Gastroesophageal sphincter (tissue), 4 donors: Measurements from ENCODE around the gene UBE2R2. TPM values are rescaled to one million over a fixed set of nuclear protein-coding genes. Genes with fewer than 3 reads are reported as not detected.

ENCODE experiments used
- ATAC-seq: fragments of 150-250 bp; one replicate; pipeline ENCODE4 v1.9.1; 2016; ENCODE audit warnings: mild to moderate bottlenecking, moderate library complexity
- H3K27ac ChIP-seq, 4 donors: fragments of 200-600 bp; sonication (generic) in 3 of 4; 1 replicate in 3 of 4; 2 replicates in 1 of 4; pipeline ENCODE4 v1.5.1; 2016 to 2019
- H3K27me3 ChIP-seq: fragments of 200-600 bp; sonication (generic); one replicate; pipeline ENCODE4 v1.5.1; 2019
- H3K36me3 ChIP-seq, 2 donors: fragments of 200-600 bp; sonication (generic); one replicate each; pipeline ENCODE4 v1.5.1; 2019; ENCODE audit warnings: control low read depth in 1 of 2
- H3K4me1 ChIP-seq, 3 donors: fragments of 200-600 bp; sonication (generic); 1 replicate in 2 of 3; 2 replicates in 1 of 3; pipeline ENCODE4 v1.5.1; 2016 to 2019; ENCODE audit warnings: control low read depth in 2 of 3
- H3K4me3 ChIP-seq, 2 donors: fragments of 200-600 bp; sonication (generic); one replicate each; pipeline ENCODE4 v1.5.1; 2019; ENCODE audit warnings: mild to moderate bottlenecking in 1 of 2, moderate library complexity in 1 of 2
- H3K9me3 ChIP-seq, 3 donors: fragments of 200-600 bp; sonication (generic); one replicate each; pipeline ENCODE4 v1.5.1; 2017 to 2019; ENCODE audit warnings: control low read depth in 2 of 3
- CTCF ChIP-seq, 4 experiments: fragments of 200-600 bp in 2 of 4; fragments of 450-650 bp in 2 of 4; sonication (generic) in 1 of 4; IDR thresholded peaks; one replicate each; pipeline ENCODE4 v1.5.1; 2017 to 2019; ENCODE audit warnings: antibody characterized with exemption in 4 of 4, mild to moderate bottlenecking in 2 of 4, moderate library complexity in 2 of 4
- EP300 ChIP-seq: sonication (generic); formaldehyde crosslinking; IDR thresholded peaks from one replicate; pipeline ENCODE4 v1.6.1; 2017; ENCODE audit warnings: antibody characterized with exemption, mild to moderate bottlenecking
- POLR2A ChIP-seq, 2 donors: fragments of 450-650 bp; IDR thresholded peaks; one replicate each; pipeline ENCODE4 v1.6.1; 2017; ENCODE audit warnings: antibody characterized with exemption in 2 of 2, mild to moderate bottlenecking in 2 of 2, moderate library complexity in 1 of 2
- POLR2AphosphoS5 ChIP-seq: sonication (generic); formaldehyde crosslinking; IDR thresholded peaks from one replicate; pipeline ENCODE4 v1.6.1; 2017; ENCODE audit warnings: antibody characterized with exemption
- WGBS, 2 donors: methylation state at CpG; one replicate each; pipeline ENCODE4 v1.1.5; 2018; ENCODE audit warnings: low coverage in 1 of 2; 5-methylcytosine and 5-hydroxymethylcytosine counted together
- total RNA-seq, 4 donors: library from RNA; depleted of rRNA; stranded (reverse); fragments of >200 nt; gene quantifications; one replicate each; pipeline ENCODE4 v1.1.0, GENCODE V29; 2016

The UBE2R2 gene
- total RNA-seq, 4 donors from 2014 or later, result 26.5 to 43.9 (median 33.0) TPM

GRCh38 chr9:33943389-33943788 lies 126.4 kb downstream of the UBE2R2 start:
- no peaks in the 10 kb centered on the region for H3K27me3 ChIP-seq
- no peak for ATAC-seq
- peaks cover 0 to 60% of the 10 kb centered on the region in 2 donors for H3K36me3 ChIP-seq
- peaks cover 0 to 34% (median 3%) of the 10 kb centered on the region in 3 donors for H3K4me1 ChIP-seq
- no peaks in the 10 kb centered on the region for H3K9me3 ChIP-seq
- H3K4me3 ChIP-seq, result no peak overlapping the region
- TF ChIP-seq EP300 (no peak), CTCF (IDR thresholded peaks at IDR 0.05) (no peak), POLR2AphosphoS5 (no peak), POLR2A (IDR thresholded peaks at IDR 0.05) (no peak)
- H3K27ac ChIP-seq, result peak overlapping the region in 1 of 4 donors; percentile 34
- WGBS, 2 donors, result 25 to 34% methylated on average over 2 of the region's 2 CpGs

GRCh38 chr9:33946779-33947535 lies 130.0 kb downstream of the UBE2R2 start:
- ATAC-seq, result peak; percentile 75
- Histone ChIP-seq H3K36me3 (peaks cover 0 to 60% of the 10 kb centered on the region in 2 donors), H3K4me1 (peaks cover 0 to 28% (median 3%) of the 10 kb centered on the region in 3 donors), H3K4me3 (no peak overlapping the region), H3K9me3 (no peaks in the 10 kb centered on the region), H3K27ac (peak overlapping the region in 3 of 4 donors; percentile 23 to 60 (median 24)), H3K27me3 (no peaks in the 10 kb centered on the region)
- TF ChIP-seq POLR2A (IDR thresholded peaks at IDR 0.05) (no peak), CTCF (IDR thresholded peaks at IDR 0.05) (no peak), POLR2AphosphoS5 (peak; percentile 92), EP300 (no peak)
- WGBS, 2 donors, result 61 to 66% methylated on average over 3 of the region's 3 CpGs

GRCh38 chr9:33950371-33950770 lies 133.4 kb downstream of the UBE2R2 start:
- no peaks in the 10 kb centered on the region for H3K27me3 ChIP-seq
- no peak overlapping the region for H3K4me3 ChIP-seq
- H3K36me3 ChIP-seq, result peaks cover 0 to 65% of the 10 kb centered on the region in 2 donors
- no peaks in the 10 kb centered on the region for H3K9me3 ChIP-seq
- no peak for ATAC-seq
- no peak overlapping the region for H3K27ac ChIP-seq
- WGBS, 2 donors, result 89 to 100% methylated on average over 1 of the region's 1 CpG
- peaks cover 0 to 18% (median 3%) of the 10 kb centered on the region in 3 donors for H3K4me1 ChIP-seq
- TF ChIP-seq POLR2A (IDR thresholded peaks at IDR 0.05) (no peak), POLR2AphosphoS5 (no peak), EP300 (no peak), CTCF (IDR thresholded peaks at IDR 0.05) (no peak)

GRCh38 chr9:33952066-33952465 lies 135.1 kb downstream of the UBE2R2 start:
- no peak for ATAC-seq
- TF ChIP-seq POLR2A (IDR thresholded peaks at IDR 0.05) (no peak), CTCF (IDR thresholded peaks at IDR 0.05) (no peak), POLR2AphosphoS5 (no peak), EP300 (no peak)
- 79 to 88% methylated on average over 2 of the region's 2 CpGs for WGBS, 2 donors
- no peaks in the 10 kb centered on the region for H3K27me3 ChIP-seq
- H3K9me3 ChIP-seq, result no peaks in the 10 kb centered on the region
- peaks cover 0 to 5% (median 2%) of the 10 kb centered on the region in 3 donors for H3K4me1 ChIP-seq
- no peak overlapping the region for H3K4me3 ChIP-seq
- H3K36me3 ChIP-seq, result peaks cover 0 to 76% of the 10 kb centered on the region in 2 donors
- H3K27ac ChIP-seq, result no peak overlapping the region

GRCh38 chr9:33956544-33956943 lies 139.6 kb downstream of the UBE2R2 start:
- WGBS, 2 donors, result 86 to 100% methylated on average over 1 to 2 of the region's 4 CpGs
- H3K4me3 ChIP-seq, result no peak overlapping the region
- H3K4me1 ChIP-seq, result no peaks in the 10 kb centered on the region
- H3K36me3 ChIP-seq, result peaks cover 0 to 91% of the 10 kb centered on the region in 2 donors
- no peaks in the 10 kb centered on the region for H3K27me3 ChIP-seq
- no peak overlapping the region for H3K27ac ChIP-seq
- TF ChIP-seq CTCF (IDR thresholded peaks at IDR 0.05), result no peak
- ATAC-seq, result no peak
- no peaks in the 10 kb centered on the region for H3K9me3 ChIP-seq
